Pancreas (tissue), 10 donors: ENCODE data around the gene BCORL1. TPM values are rescaled to one million over a fixed set of nuclear protein-coding genes. Genes with fewer than 3 reads are reported as not detected.

Source experiments
- ATAC-seq, 4 donors: fragments of 200-7000 bp; cut with Tn5 transposase; one replicate each; pipeline versions ENCODE4 v1.8.0 to v1.9.1; 2020; ENCODE audit warnings: mild to moderate bottlenecking in 4 of 4, moderate library complexity in 4 of 4
- DNase-seq, 6 donors: peaks; one replicate each; pipeline ENCODE4 v3.0.0-alpha.2; 2020
- FAIRE-seq: peaks from 2 replicates; lab custom pipeline; 2012; peaks lifted over from hg19 to GRCh38; lab: Jason Lieb, UNC
- H3K27ac ChIP-seq, 4 donors: fragments of 200-600 bp; sonication (generic); 1 replicate in 3 of 4; 2 replicates in 1 of 4; pipeline versions ENCODE4 v1.5.0 to v1.8.0; 2020
- H3K27me3 ChIP-seq, 4 donors: fragments of 200-600 bp; one replicate each; pipeline ENCODE4 v1.8.0; 2021
- H3K36me3 ChIP-seq, 3 donors: fragments of 200-600 bp; sonication (generic) in 1 of 3; one replicate each; pipeline versions ENCODE4 v1.5.0 to v1.8.0; 2020 to 2021
- H3K4me1 ChIP-seq, 3 donors: fragments of 200-600 bp; one replicate each; pipeline ENCODE4 v1.8.0; 2021
- H3K4me3 ChIP-seq, 4 donors: fragments of 200-600 bp; sonication (generic) in 2 of 4; one replicate each; pipeline versions ENCODE4 v1.5.0 to v1.8.0; 2020 to 2021
- H3K9me3 ChIP-seq, 4 donors: fragments of 200-600 bp; one replicate each; pipeline ENCODE4 v1.8.0; 2021
- WGBS, 2 donors: extraction: QIAGEN DNeasy Blood & Tissue Kit; methylation state at CpG; one replicate each; pipeline ENCODE4 v1.1.7; 2013; 5-methylcytosine and 5-hydroxymethylcytosine counted together
- intact Hi-C, 3 donors: fragments of 100-400 bp; cut with DNase I; formaldehyde crosslinking; loops; one replicate each; pipeline versions ENCODE4 v1.11.1 to v1.14.2; 2022
- polyA plus RNA-seq, 2 donors: library from polyadenylated mRNA; stranded (reverse); fragments of 200-250 nt; gene quantifications; one replicate each; pipeline ENCODE4 v1.2.3, GENCODE V29; 2013
- total RNA-seq, 6 donors: library from RNA; stranded (reverse); fragmentation: NEBNext Ultra II Directional in 4 of 6; extraction: Animal tissue kit (Norgen Biotek cat#: 25700) in 4 of 6; gene quantifications; one replicate each; pipeline versions ENCODE4 v1.2.1 to v1.2.4, GENCODE V29; 2021 to 2023
- TF ChIP-seq, protein P1 (sequence below), 4 donors: fragments of 200-600 bp; sonication (generic) in 3 of 4; IDR thresholded peaks; one replicate each; pipeline versions ENCODE4 v1.5.0 to v1.8.0; 2021; ENCODE audit warnings: antibody characterized with exemption in 4 of 4
- donor health status: healthy with polysubstance abuse.
- donor health status: DM: no; HTN: no; CAD: no; lungs with moderate emphysema.
- donor health status: DM: no; HTN: no; CAD: no.
- donor health status: control.
- donor health status: control.
- donor health status: Bipolar disorder and iron deficiency.
- donor health status: DM: yes; HTN: yes; CAD: no.
- donor health status: DM: no; HTN: no; CAD: no.
- donor health status: DM: no; HTN: no; CAD: no.
- donor health status: DM: yes; HTN: yes; CAD: no.

BCORL1 gene
- total and polyA plus RNA-seq, 8 donors, result 1.7 to 11.1 (median 5.6) TPM

- 82 to 96% methylated on average over 5 of the region's 5 CpGs for WGBS, 2 donors
These were observed 9.7 kb downstream of the BCORL1 start for GRCh38 chrX:129992181-129992580.

DNA sequence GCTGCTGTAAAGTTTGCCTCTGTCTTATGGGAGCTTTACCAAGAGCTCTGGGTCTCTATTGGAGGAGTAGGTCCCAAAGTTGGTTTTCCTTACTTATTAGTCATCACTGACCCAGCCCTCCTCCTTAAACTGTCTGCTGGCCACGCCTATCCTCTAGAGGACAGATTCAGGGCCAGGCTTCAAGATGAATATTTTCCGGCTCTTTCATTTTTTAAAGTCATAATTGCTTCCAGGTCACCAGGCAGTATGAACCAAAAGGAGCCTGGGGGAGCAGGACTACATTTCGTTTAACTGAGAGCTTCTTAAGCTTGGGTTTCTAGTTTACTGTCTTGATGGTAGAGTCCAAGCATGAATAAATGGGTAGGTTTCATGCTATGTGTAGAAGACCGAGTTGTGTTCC lies 13.7 kb downstream of the BCORL1 start:
- no peak for FAIRE-seq
- Histone ChIP-seq H3K9me3 (no peaks in the 10 kb centered on the region), H3K4me3 (no peak overlapping the region), H3K36me3 (no peaks in the 10 kb centered on the region), H3K27me3 (no peaks in the 10 kb centered on the region), H3K27ac (no peak overlapping the region), H3K4me1 (no peaks in the 10 kb centered on the region)
- 54 to 81% methylated on average over 4 of the region's 4 CpGs for WGBS, 2 donors
- ATAC-seq, result peak in 1 of 4 donors; percentile 28
- no peak for DNase-seq
- intact Hi-C loops, result no loop called here
- TF ChIP-seq, protein P1, sequence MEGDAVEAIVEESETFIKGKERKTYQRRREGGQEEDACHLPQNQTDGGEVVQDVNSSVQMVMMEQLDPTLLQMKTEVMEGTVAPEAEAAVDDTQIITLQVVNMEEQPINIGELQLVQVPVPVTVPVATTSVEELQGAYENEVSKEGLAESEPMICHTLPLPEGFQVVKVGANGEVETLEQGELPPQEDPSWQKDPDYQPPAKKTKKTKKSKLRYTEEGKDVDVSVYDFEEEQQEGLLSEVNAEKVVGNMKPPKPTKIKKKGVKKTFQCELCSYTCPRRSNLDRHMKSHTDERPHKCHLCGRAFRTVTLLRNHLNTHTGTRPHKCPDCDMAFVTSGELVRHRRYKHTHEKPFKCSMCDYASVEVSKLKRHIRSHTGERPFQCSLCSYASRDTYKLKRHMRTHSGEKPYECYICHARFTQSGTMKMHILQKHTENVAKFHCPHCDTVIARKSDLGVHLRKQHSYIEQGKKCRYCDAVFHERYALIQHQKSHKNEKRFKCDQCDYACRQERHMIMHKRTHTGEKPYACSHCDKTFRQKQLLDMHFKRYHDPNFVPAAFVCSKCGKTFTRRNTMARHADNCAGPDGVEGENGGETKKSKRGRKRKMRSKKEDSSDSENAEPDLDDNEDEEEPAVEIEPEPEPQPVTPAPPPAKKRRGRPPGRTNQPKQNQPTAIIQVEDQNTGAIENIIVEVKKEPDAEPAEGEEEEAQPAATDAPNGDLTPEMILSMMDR (IDR thresholded peaks at IDR 0.05), result no peak

More at GRCh38 chrX:129992181-129992580, 9.7 kb downstream of the BCORL1 start:
- FAIRE-seq (no peak), DNase-seq (no peak), ATAC-seq (no peak)
- Histone ChIP-seq H3K27me3 (no peaks in the 10 kb centered on the region), H3K9me3 (no peaks in the 10 kb centered on the region), H3K4me1 (peaks cover 0 to 3% (median 0%) of the 10 kb centered on the region in 3 donors), H3K36me3 (no peaks in the 10 kb centered on the region), H3K27ac (no peak overlapping the region), H3K4me3 (no peak overlapping the region)
- intact Hi-C loops, result no loop called here
- TF ChIP-seq, protein P1 (IDR thresholded peaks at IDR 0.05), result no peak

- DNase-seq (no peak), FAIRE-seq (no peak), ATAC-seq (no peak)
- H3K27me3 ChIP-seq, result no peaks in the 10 kb centered on the region
- no peak overlapping the region for H3K27ac ChIP-seq
- TF ChIP-seq, protein P1 (IDR thresholded peaks at IDR 0.05), result no peak
- no peaks in the 10 kb centered on the region for H3K36me3 ChIP-seq
- no peaks in the 10 kb centered on the region for H3K4me1 ChIP-seq
- 71 to 87% methylated on average over 5 of the region's 5 CpGs for WGBS, 2 donors
- no peak overlapping the region for H3K4me3 ChIP-seq
- no peaks in the 10 kb centered on the region for H3K9me3 ChIP-seq
- intact Hi-C loops, result no loop called here
These were observed 14.7 kb downstream of the BCORL1 start for GRCh38 chrX:129997086-129997485.

DNA sequence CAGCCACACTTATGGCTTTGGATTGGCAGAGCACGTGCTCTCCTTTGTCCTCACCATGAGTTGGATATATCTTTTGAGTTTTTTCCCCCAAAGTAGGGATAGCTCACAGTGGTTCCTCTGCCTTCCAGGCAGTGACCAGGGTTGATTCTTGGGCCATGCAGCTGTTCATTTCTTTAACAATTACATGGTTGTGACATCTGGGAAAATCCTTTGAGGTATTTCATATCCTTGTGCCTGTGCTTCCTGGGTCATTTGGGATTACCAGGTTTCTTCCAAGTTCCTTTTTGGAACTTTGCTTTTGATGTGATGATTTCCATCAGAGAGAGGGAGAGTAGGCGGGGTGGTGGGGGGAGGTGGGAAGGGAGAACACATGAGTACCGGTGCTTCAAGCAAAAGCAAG lies 15.6 kb downstream of the BCORL1 start:
- TF ChIP-seq, protein P1 (IDR thresholded peaks at IDR 0.05), result no peak
- Histone ChIP-seq H3K4me1 (no peaks in the 10 kb centered on the region), H3K27me3 (no peaks in the 10 kb centered on the region), H3K27ac (no peak overlapping the region), H3K4me3 (no peak overlapping the region), H3K36me3 (no peaks in the 10 kb centered on the region), H3K9me3 (no peaks in the 10 kb centered on the region)
- FAIRE-seq, result no peak
- 67 to 92% methylated on average over 3 of the region's 3 CpGs for WGBS, 2 donors
- intact Hi-C loops, result no loop called here
- no peak for DNase-seq
- no peak for ATAC-seq

DNA sequence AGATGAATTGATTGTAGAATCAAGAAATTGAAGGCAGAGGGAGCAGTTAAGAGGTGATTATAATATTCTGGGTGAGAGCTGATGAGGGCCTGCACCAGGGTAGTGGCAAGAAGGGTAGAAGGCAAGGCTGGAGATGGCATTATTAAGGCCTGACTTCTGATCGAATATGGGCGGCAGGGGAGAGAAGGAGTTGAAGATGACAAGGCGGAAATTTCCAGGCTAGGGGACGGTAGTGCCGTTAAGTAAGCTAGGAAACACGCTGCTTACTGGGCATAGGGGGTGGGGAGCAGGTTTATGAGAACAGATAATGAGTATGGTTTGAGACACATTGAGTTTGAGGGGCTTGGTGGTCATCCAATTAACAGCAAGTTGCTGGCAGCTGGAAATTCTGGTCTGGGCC lies 19.5 kb downstream of the BCORL1 start:
- DNase-seq (no peak), ATAC-seq (no peak), FAIRE-seq (no peak)
- intact Hi-C loops, result no loop called here
- Histone ChIP-seq H3K27ac (no peak overlapping the region), H3K4me3 (no peak overlapping the region), H3K4me1 (no peaks in the 10 kb centered on the region), H3K27me3 (no peaks in the 10 kb centered on the region), H3K36me3 (no peaks in the 10 kb centered on the region), H3K9me3 (no peaks in the 10 kb centered on the region)
- TF ChIP-seq, protein P1 (IDR thresholded peaks at IDR 0.05), result no peak
- WGBS, 2 donors, result 66 to 91% methylated on average over 6 of the region's 6 CpGs
